ENCODE results near the gene CFDP1.

The CFDP1 gene

GRCh38 chr16:75263291-75263962 is 169.9 kb downstream of the CFDP1 start:
- peaks cover 25% of the 10 kb centered on the region for H3K27me3 ChIP-seq (replicated peaks; ENCODE audit: control insufficient read depth, insufficient read depth, low read length, poor library complexity, severe bottlenecking)
- no peak overlapping the region for H3K27ac ChIP-seq (ENCODE audit: insufficient read depth, low read length, poor library complexity, severe bottlenecking)
- no peak overlapping the region for H3K4me3 ChIP-seq (ENCODE audit: insufficient read depth, low read depth, low read length, poor library complexity, severe bottlenecking)
- H3K9me3 ChIP-seq (ENCODE audit: control insufficient read depth, low read length), result no peaks in the 10 kb centered on the region
- no peaks in the 10 kb centered on the region for H3K36me3 ChIP-seq (ENCODE audit: control insufficient read depth, insufficient read depth, low read length)
- DNase-seq, result no peak
- peaks cover 7% of the 10 kb centered on the region for H3K4me1 ChIP-seq (ENCODE audit: control insufficient read depth, insufficient read depth, low read length, poor library complexity, severe bottlenecking)

GRCh38 chr16:75262800-75263127 is 170.5 kb downstream of the CFDP1 start:
- Histone ChIP-seq H3K9me3 (ENCODE audit: control insufficient read depth, low read length) (no peaks in the 10 kb centered on the region), H3K4me3 (ENCODE audit: insufficient read depth, low read depth, low read length, poor library complexity, severe bottlenecking) (no peak overlapping the region), H3K4me1 (ENCODE audit: control insufficient read depth, insufficient read depth, low read length, poor library complexity, severe bottlenecking) (peaks cover 7% of the 10 kb centered on the region), H3K27me3 (replicated peaks; ENCODE audit: control insufficient read depth, insufficient read depth, low read length, poor library complexity, severe bottlenecking) (peaks cover 25% of the 10 kb centered on the region), H3K36me3 (ENCODE audit: control insufficient read depth, insufficient read depth, low read length) (no peaks in the 10 kb centered on the region), H3K27ac (ENCODE audit: insufficient read depth, low read length, poor library complexity, severe bottlenecking) (no peak overlapping the region)
- DNase-seq, result no peak

- no peak overlapping the region for H3K27ac ChIP-seq (ENCODE audit: insufficient read depth, low read length, poor library complexity, severe bottlenecking)
- H3K36me3 ChIP-seq (ENCODE audit: control insufficient read depth, insufficient read depth, low read length), result no peaks in the 10 kb centered on the region
- peaks cover 7% of the 10 kb centered on the region for H3K4me1 ChIP-seq (ENCODE audit: control insufficient read depth, insufficient read depth, low read length, poor library complexity, severe bottlenecking)
- H3K4me3 ChIP-seq (ENCODE audit: insufficient read depth, low read depth, low read length, poor library complexity, severe bottlenecking), result no peak overlapping the region
- H3K27me3 ChIP-seq (replicated peaks; ENCODE audit: control insufficient read depth, insufficient read depth, low read length, poor library complexity, severe bottlenecking), result peaks cover 25% of the 10 kb centered on the region
- no peaks in the 10 kb centered on the region for H3K9me3 ChIP-seq (ENCODE audit: control insufficient read depth, low read length)
- DNase-seq, result no peak
Measured at GRCh38 chr16:75262104-75262799, 171.1 kb downstream of the CFDP1 start.

GRCh38 chr16:75261590-75262078 is 171.7 kb downstream of the CFDP1 start:
- no peaks in the 10 kb centered on the region for H3K9me3 ChIP-seq (ENCODE audit: control insufficient read depth, low read length)
- H3K36me3 ChIP-seq (ENCODE audit: control insufficient read depth, insufficient read depth, low read length), result no peaks in the 10 kb centered on the region
- H3K27me3 ChIP-seq (replicated peaks; ENCODE audit: control insufficient read depth, insufficient read depth, low read length, poor library complexity, severe bottlenecking), result peaks cover 25% of the 10 kb centered on the region

GRCh38 chr16:75260851-75261589 is 172.3 kb downstream of the CFDP1 start:
- no peak overlapping the region for H3K27ac ChIP-seq (ENCODE audit: insufficient read depth, low read length, poor library complexity, severe bottlenecking)
- no peak overlapping the region for H3K4me3 ChIP-seq (ENCODE audit: insufficient read depth, low read depth, low read length, poor library complexity, severe bottlenecking)
- no peaks in the 10 kb centered on the region for H3K36me3 ChIP-seq (ENCODE audit: control insufficient read depth, insufficient read depth, low read length)
- no peaks in the 10 kb centered on the region for H3K9me3 ChIP-seq (ENCODE audit: control insufficient read depth, low read length)
- no peak for DNase-seq
- H3K4me1 ChIP-seq (ENCODE audit: control insufficient read depth, insufficient read depth, low read length, poor library complexity, severe bottlenecking), result peaks cover 7% of the 10 kb centered on the region
- peaks cover 20% of the 10 kb centered on the region for H3K27me3 ChIP-seq (replicated peaks; ENCODE audit: control insufficient read depth, insufficient read depth, low read length, poor library complexity, severe bottlenecking)

More at GRCh38 chr16:75261590-75262078, 171.7 kb downstream of the CFDP1 start:
- H3K27ac ChIP-seq (ENCODE audit: insufficient read depth, low read length, poor library complexity, severe bottlenecking), result no peak overlapping the region
- H3K4me1 ChIP-seq (ENCODE audit: control insufficient read depth, insufficient read depth, low read length, poor library complexity, severe bottlenecking), result peaks cover 7% of the 10 kb centered on the region
- H3K4me3 ChIP-seq (ENCODE audit: insufficient read depth, low read depth, low read length, poor library complexity, severe bottlenecking), result no peak overlapping the region
- no peak for DNase-seq

GRCh38 chr16:75258807-75259141 is 174.5 kb downstream of the CFDP1 start:
- Histone ChIP-seq H3K9me3 (ENCODE audit: control insufficient read depth, low read length) (no peaks in the 10 kb centered on the region), H3K27ac (ENCODE audit: insufficient read depth, low read length, poor library complexity, severe bottlenecking) (no peak overlapping the region), H3K27me3 (replicated peaks; ENCODE audit: control insufficient read depth, insufficient read depth, low read length, poor library complexity, severe bottlenecking) (peaks cover 3% of the 10 kb centered on the region), H3K4me3 (ENCODE audit: insufficient read depth, low read depth, low read length, poor library complexity, severe bottlenecking) (no peak overlapping the region), H3K4me1 (ENCODE audit: control insufficient read depth, insufficient read depth, low read length, poor library complexity, severe bottlenecking) (no peaks in the 10 kb centered on the region), H3K36me3 (ENCODE audit: control insufficient read depth, insufficient read depth, low read length) (no peaks in the 10 kb centered on the region)
- DNase-seq, result no peak

GRCh38 chr16:75257886-75258806 is 175.2 kb downstream of the CFDP1 start:
- Histone ChIP-seq H3K4me3 (ENCODE audit: insufficient read depth, low read depth, low read length, poor library complexity, severe bottlenecking) (no peak overlapping the region), H3K9me3 (ENCODE audit: control insufficient read depth, low read length) (no peaks in the 10 kb centered on the region), H3K36me3 (ENCODE audit: control insufficient read depth, insufficient read depth, low read length) (no peaks in the 10 kb centered on the region), H3K27ac (ENCODE audit: insufficient read depth, low read length, poor library complexity, severe bottlenecking) (no peak overlapping the region), H3K27me3 (replicated peaks; ENCODE audit: control insufficient read depth, insufficient read depth, low read length, poor library complexity, severe bottlenecking) (peaks cover 5% of the 10 kb centered on the region), H3K4me1 (ENCODE audit: control insufficient read depth, insufficient read depth, low read length, poor library complexity, severe bottlenecking) (no peaks in the 10 kb centered on the region)
- DNase-seq, result no peak

GRCh38 chr16:75256696-75257343 is 176.5 kb downstream of the CFDP1 start:
- Histone ChIP-seq H3K27ac (ENCODE audit: insufficient read depth, low read length, poor library complexity, severe bottlenecking) (no peak overlapping the region), H3K27me3 (replicated peaks; ENCODE audit: control insufficient read depth, insufficient read depth, low read length, poor library complexity, severe bottlenecking) (peaks cover 17% of the 10 kb centered on the region)

GRCh38 chr16:75256059-75256571 is 177.2 kb downstream of the CFDP1 start:
- H3K9me3 ChIP-seq (ENCODE audit: control insufficient read depth, low read length), result no peaks in the 10 kb centered on the region
- H3K4me3 ChIP-seq (ENCODE audit: insufficient read depth, low read depth, low read length, poor library complexity, severe bottlenecking), result no peak overlapping the region
- H3K36me3 ChIP-seq (ENCODE audit: control insufficient read depth, insufficient read depth, low read length), result no peaks in the 10 kb centered on the region
- no peak for DNase-seq
- H3K27ac ChIP-seq (ENCODE audit: insufficient read depth, low read length, poor library complexity, severe bottlenecking), result no peak overlapping the region
- H3K4me1 ChIP-seq (ENCODE audit: control insufficient read depth, insufficient read depth, low read length, poor library complexity, severe bottlenecking), result peaks cover 5% of the 10 kb centered on the region
- peaks cover 22% of the 10 kb centered on the region for H3K27me3 ChIP-seq (replicated peaks; ENCODE audit: control insufficient read depth, insufficient read depth, low read length, poor library complexity, severe bottlenecking)

More at GRCh38 chr16:75256696-75257343, 176.5 kb downstream of the CFDP1 start:
- H3K9me3 ChIP-seq (ENCODE audit: control insufficient read depth, low read length), result no peaks in the 10 kb centered on the region
- no peak overlapping the region for H3K4me3 ChIP-seq (ENCODE audit: insufficient read depth, low read depth, low read length, poor library complexity, severe bottlenecking)
- no peaks in the 10 kb centered on the region for H3K36me3 ChIP-seq (ENCODE audit: control insufficient read depth, insufficient read depth, low read length)
- H3K4me1 ChIP-seq (ENCODE audit: control insufficient read depth, insufficient read depth, low read length, poor library complexity, severe bottlenecking), result peaks cover 4% of the 10 kb centered on the region
- DNase-seq, result no peak
